HCT116 (cell line): ENCODE data around the gene SGMS1. TPM values are rescaled to one million over a fixed set of nuclear protein-coding genes. Genes with fewer than 3 reads are reported as not detected.

Experiments used
- ATAC-seq: fragments of 200-7000 bp; cut with Tn5 transposase; 2 replicates; pipeline ENCODE4 v1.9.1; 2020; ENCODE audit warnings: mild to moderate bottlenecking, moderate library complexity
- BruUV-seq: library from RNA; stranded (reverse); fragments of 400-500 nt; replicated peaks from 2 replicates; lab custom pipeline; 2021; lab: Mats Ljungman, UMichigan
- CTCF ChIA-PET: fragments of 300-600 bp; sonication (Branson Sonifier 250); formaldehyde crosslinking; loops from one replicate; lab custom pipeline; 2021; ENCODE audit warnings: antibody characterized with exemption; lab: Charles Lee
- POLR2A ChIA-PET: fragments of 300-600, 350-600 bp; sonication (Branson Sonifier 250); formaldehyde crosslinking; loops from one replicate; lab custom pipeline; 2021; ENCODE audit warnings: antibody characterized with exemption; lab: Charles Lee
- RAD21 ChIA-PET, 2 experiments: fragments of 300-600 bp; sonication (Branson Sonifier 250); formaldehyde crosslinking; loops; one replicate each; lab custom pipeline; 2023; ENCODE audit warnings: low total read pairs in 2 of 2; ENCODE audit not compliant: uncharacterized antibody in 2 of 2, unreplicated experiment in 2 of 2, low non-redundant PET in 1 of 2; lab: Charles Lee
- DNase-seq: peaks from one replicate; pipeline ENCODE4 v3.0.0-alpha.2; 2010; ENCODE audit warnings: low read depth, low spot score
- H2AFZ ChIP-seq: fragments of 200-600 bp; shearing (Covaris generic), sonication (generic); 2 replicates; pipeline ENCODE4 v1.6.1; 2017; ENCODE audit warnings: low read depth, mixed run types, mixed read lengths, antibody characterized with exemption, low read length; ENCODE audit not compliant: poor library complexity, severe bottlenecking
- H3K27ac ChIP-seq: 2 replicates; pipeline ENCODE4 v1.5.1; 2012; ENCODE audit warnings: low read depth, low read length
- H3K27me3 ChIP-seq: fragments of 200-600 bp; sonication (generic); 2 replicates; pipeline ENCODE4 v1.6.1; 2016; ENCODE audit warnings: mixed run types, low read length, mixed read lengths; ENCODE audit not compliant: insufficient read depth
- H3K36me3 ChIP-seq, 2 experiments: fragments of 200-500 bp in 1 of 2; fragments of 200-600 bp in 1 of 2; sonication (Bioruptor generic) in 1 of 2; sonication (generic) in 1 of 2; 2 replicates each; pipeline versions ENCODE4 v1.5.1 to v1.6.1; 2014 to 2016; ENCODE audit warnings: low read length in 2 of 2, inconsistent platforms in 1 of 2, mixed read lengths in 1 of 2, mixed run types in 1 of 2; ENCODE audit not compliant: insufficient read depth in 2 of 2, control insufficient read depth in 1 of 2
- H3K4me1 ChIP-seq, 2 experiments: fragments of 200-600 bp in 1 of 2; sonication (generic) in 1 of 2; 2 replicates each; pipeline versions ENCODE4 v1.5.1 to v1.6.1; 2012 to 2017; ENCODE audit warnings: low read length in 2 of 2, inconsistent platforms in 1 of 2, mild to moderate bottlenecking in 1 of 2, mixed read lengths in 1 of 2, mixed run types in 1 of 2, moderate library complexity in 1 of 2; ENCODE audit not compliant: insufficient read depth in 2 of 2, control insufficient read depth in 1 of 2
- H3K4me2 ChIP-seq: fragments of 200-600 bp; sonication (generic); 2 replicates; pipeline ENCODE4 v1.6.1; 2017; ENCODE audit warnings: mixed run types, low read length, mixed read lengths
- H3K4me3 ChIP-seq, 2 experiments: fragments of 200-600 bp in 1 of 2; sonication (generic) in 1 of 2; replicated peaks in 1 of 2; 2 replicates each; pipeline ENCODE4 v1.5.1; 2011 to 2016; ENCODE audit warnings: low read length in 2 of 2, control low read depth in 1 of 2, low read depth in 1 of 2, mild to moderate bottlenecking in 1 of 2, mixed read lengths in 1 of 2, mixed run types in 1 of 2
- H3K79me2 ChIP-seq: fragments of 200-600 bp; sonication (generic); 2 replicates; pipeline ENCODE4 v1.6.1; 2017; ENCODE audit warnings: mild to moderate bottlenecking, mixed run types, low read length, moderate library complexity, mixed read lengths; ENCODE audit not compliant: insufficient read depth
- H3K9ac ChIP-seq: fragments of 200-600 bp; sonication (generic); 2 replicates; pipeline ENCODE4 v1.6.1; 2016; ENCODE audit warnings: low read length, mixed read lengths
- H3K9me2 ChIP-seq: fragments of 200-600 bp; sonication (generic), shearing (Covaris generic); 2 replicates; pipeline ENCODE4 v1.6.1; 2017; ENCODE audit warnings: mixed run types, mild to moderate bottlenecking, moderate library complexity; ENCODE audit not compliant: insufficient read depth
- H3K9me3 ChIP-seq, 2 experiments: fragments of 200-500 bp in 1 of 2; fragments of 200-600 bp in 1 of 2; sonication (Bioruptor generic) in 1 of 2; sonication (generic) in 1 of 2; 2 replicates each; pipeline ENCODE4 v1.6.1; 2014 to 2017; ENCODE audit warnings: low read length in 2 of 2, mixed read lengths in 2 of 2, inconsistent platforms in 1 of 2, low read depth in 1 of 2, mild to moderate bottlenecking in 1 of 2, mixed run types in 1 of 2, moderate library complexity in 1 of 2; ENCODE audit not compliant: control insufficient read depth in 1 of 2, insufficient read depth in 1 of 2
- H4K20me1 ChIP-seq: fragments of 200-600 bp; sonication (generic), shearing (Covaris generic); 2 replicates; pipeline ENCODE4 v1.6.1; 2017; ENCODE audit warnings: mixed run types, mild to moderate bottlenecking, moderate library complexity; ENCODE audit not compliant: insufficient read depth
- CBX3 ChIP-seq: IDR thresholded peaks from 2 replicates; pipeline ENCODE4 v1.6.1; 2012; ENCODE audit warnings: low read depth
- ELF1 ChIP-seq: IDR thresholded peaks from 2 replicates; pipeline ENCODE4 v1.6.1; 2012; ENCODE audit warnings: low read depth, borderline replicate concordance
- JUND ChIP-seq: IDR thresholded peaks from 2 replicates; pipeline ENCODE4 v1.6.1; 2012
- POLR2A ChIP-seq: IDR thresholded peaks from 2 replicates; pipeline ENCODE4 v1.7.0; 2011; ENCODE audit warnings: borderline replicate concordance; ENCODE audit not compliant: insufficient read depth, insufficient read length; ENCODE audit errors: extremely low read depth
- POLR2AphosphoS5 ChIP-seq: IDR thresholded peaks from 2 replicates; pipeline ENCODE4 v1.6.1; 2011; ENCODE audit warnings: mild to moderate bottlenecking, low read depth, low read length, moderate library complexity
- RAD21 ChIP-seq: IDR thresholded peaks from 2 replicates; pipeline ENCODE4 v1.6.1; 2012; ENCODE audit warnings: low read depth, mild to moderate bottlenecking
- ZFX ChIP-seq: fragments of 450-650 bp; IDR thresholded peaks from 2 replicates; pipeline ENCODE4 v1.6.1; 2017
- ZNF274 ChIP-seq: fragments of 200-500 bp; sonication (Bioruptor generic); IDR thresholded peaks from 2 replicates; pipeline ENCODE4 v1.6.1; 2014; ENCODE audit warnings: mild to moderate bottlenecking, low read depth, low read length, inconsistent platforms
- intact Hi-C: fragments of 100-400 bp; cut with micrococcal nuclease; formaldehyde crosslinking; loops from 2 replicates; pipeline ENCODE4 v1.10.0; 2022
- total RNA-seq: library from RNA; stranded (reverse); gene quantifications from one replicate; pipeline ENCODE4 v1.2.1, GENCODE V29; 2021; ENCODE audit not compliant: unreplicated experiment
- TF ChIP-seq, protein P1 (sequence below): IDR thresholded peaks from 2 replicates; pipeline ENCODE4 v1.6.1; 2012
- TF ChIP-seq, protein P2 (sequence below): IDR thresholded peaks from 2 replicates; pipeline ENCODE4 v1.6.1; 2012
- TF ChIP-seq, protein P3 (sequence below), 3 experiments: fragments of 200-600 bp in 1 of 3; sonication (generic) in 1 of 3; IDR thresholded peaks in 2 of 3; conservative IDR thresholded peaks in 1 of 3; 2 replicates each; pipeline ENCODE4 v1.5.1; 2012 to 2017; ENCODE audit warnings: low read depth in 2 of 3, low read length in 2 of 3, antibody characterized with exemption in 1 of 3, borderline replicate concordance in 1 of 3, control low read depth in 1 of 3, mild to moderate bottlenecking in 1 of 3, mixed read lengths in 1 of 3, mixed run types in 1 of 3, moderate library complexity in 1 of 3; ENCODE audit not compliant: insufficient read depth in 1 of 3
- TF ChIP-seq, protein P4 (sequence below): IDR thresholded peaks from 2 replicates; pipeline ENCODE4 v1.6.1; 2012; ENCODE audit warnings: low read depth

Gene SGMS1
- total RNA-seq, 1 experiment from 2014 or later: 29.1 TPM

DNA sequence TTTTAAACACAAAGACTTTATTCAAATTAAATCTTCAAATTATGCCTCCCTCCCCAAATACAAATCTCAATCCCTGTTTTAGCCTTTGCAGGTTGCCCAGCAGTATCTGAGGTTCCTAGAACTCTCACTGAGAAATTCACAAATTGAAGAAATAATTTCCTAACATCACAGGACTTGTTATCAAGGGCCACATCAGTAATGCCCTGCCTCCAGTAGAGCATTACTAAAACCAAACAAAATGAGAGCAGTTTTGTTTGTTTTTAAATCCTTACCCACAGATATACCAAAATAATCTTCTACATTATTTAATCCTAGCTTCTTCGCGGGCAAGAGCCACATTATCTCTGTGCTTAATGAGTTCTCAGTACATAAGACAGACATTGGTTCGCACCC, 152.2 kb downstream of the SGMS1 start:
- POLR2A ChIA-PET: no interaction called here
- no peak overlapping the region for H3K27ac ChIP-seq
- peaks cover 0 to 11% of the 10 kb centered on the region in 2 experiments; a peak in 1 of 4 replicates for H3K4me1 ChIP-seq
- no peak overlapping the region for H3K9ac ChIP-seq
- no peaks in the 10 kb centered on the region for H3K27me3 ChIP-seq
- RAD21 ChIA-PET: no interaction called here
- H3K9me2 ChIP-seq: no peaks in the 10 kb centered on the region
- H3K9me3 ChIP-seq: no peaks in the 10 kb centered on the region
- no peaks in the 10 kb centered on the region for H3K36me3 ChIP-seq
- H4K20me1 ChIP-seq: no peaks in the 10 kb centered on the region
- DNase-seq: no peak
- CTCF ChIA-PET: no interaction called here
- TF ChIP-seq POLR2A: no peak
- TF ChIP-seq, protein P1, sequence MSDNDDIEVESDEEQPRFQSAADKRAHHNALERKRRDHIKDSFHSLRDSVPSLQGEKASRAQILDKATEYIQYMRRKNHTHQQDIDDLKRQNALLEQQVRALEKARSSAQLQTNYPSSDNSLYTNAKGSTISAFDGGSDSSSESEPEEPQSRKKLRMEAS: no peak
- no peak for TF ChIP-seq RAD21
- TF ChIP-seq ZFX: no peak
- no peak for TF ChIP-seq POLR2AphosphoS5
- no peak for TF ChIP-seq JUND
- TF ChIP-seq, protein P2, sequence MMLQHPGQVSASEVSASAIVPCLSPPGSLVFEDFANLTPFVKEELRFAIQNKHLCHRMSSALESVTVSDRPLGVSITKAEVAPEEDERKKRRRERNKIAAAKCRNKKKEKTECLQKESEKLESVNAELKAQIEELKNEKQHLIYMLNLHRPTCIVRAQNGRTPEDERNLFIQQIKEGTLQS: no peak
- TF ChIP-seq, protein P3, sequence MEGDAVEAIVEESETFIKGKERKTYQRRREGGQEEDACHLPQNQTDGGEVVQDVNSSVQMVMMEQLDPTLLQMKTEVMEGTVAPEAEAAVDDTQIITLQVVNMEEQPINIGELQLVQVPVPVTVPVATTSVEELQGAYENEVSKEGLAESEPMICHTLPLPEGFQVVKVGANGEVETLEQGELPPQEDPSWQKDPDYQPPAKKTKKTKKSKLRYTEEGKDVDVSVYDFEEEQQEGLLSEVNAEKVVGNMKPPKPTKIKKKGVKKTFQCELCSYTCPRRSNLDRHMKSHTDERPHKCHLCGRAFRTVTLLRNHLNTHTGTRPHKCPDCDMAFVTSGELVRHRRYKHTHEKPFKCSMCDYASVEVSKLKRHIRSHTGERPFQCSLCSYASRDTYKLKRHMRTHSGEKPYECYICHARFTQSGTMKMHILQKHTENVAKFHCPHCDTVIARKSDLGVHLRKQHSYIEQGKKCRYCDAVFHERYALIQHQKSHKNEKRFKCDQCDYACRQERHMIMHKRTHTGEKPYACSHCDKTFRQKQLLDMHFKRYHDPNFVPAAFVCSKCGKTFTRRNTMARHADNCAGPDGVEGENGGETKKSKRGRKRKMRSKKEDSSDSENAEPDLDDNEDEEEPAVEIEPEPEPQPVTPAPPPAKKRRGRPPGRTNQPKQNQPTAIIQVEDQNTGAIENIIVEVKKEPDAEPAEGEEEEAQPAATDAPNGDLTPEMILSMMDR (IDR thresholded peaks at IDR 0.05 in 2 of 3, conservative IDR thresholded peaks at IDR 0.05 in 1 of 3; ENCODE audit: borderline replicate concordance in 1 of 3, insufficient read depth in 1 of 3, low read depth in 2 of 3, low read length in 2 of 3): no peak
- TF ChIP-seq, protein P4, sequence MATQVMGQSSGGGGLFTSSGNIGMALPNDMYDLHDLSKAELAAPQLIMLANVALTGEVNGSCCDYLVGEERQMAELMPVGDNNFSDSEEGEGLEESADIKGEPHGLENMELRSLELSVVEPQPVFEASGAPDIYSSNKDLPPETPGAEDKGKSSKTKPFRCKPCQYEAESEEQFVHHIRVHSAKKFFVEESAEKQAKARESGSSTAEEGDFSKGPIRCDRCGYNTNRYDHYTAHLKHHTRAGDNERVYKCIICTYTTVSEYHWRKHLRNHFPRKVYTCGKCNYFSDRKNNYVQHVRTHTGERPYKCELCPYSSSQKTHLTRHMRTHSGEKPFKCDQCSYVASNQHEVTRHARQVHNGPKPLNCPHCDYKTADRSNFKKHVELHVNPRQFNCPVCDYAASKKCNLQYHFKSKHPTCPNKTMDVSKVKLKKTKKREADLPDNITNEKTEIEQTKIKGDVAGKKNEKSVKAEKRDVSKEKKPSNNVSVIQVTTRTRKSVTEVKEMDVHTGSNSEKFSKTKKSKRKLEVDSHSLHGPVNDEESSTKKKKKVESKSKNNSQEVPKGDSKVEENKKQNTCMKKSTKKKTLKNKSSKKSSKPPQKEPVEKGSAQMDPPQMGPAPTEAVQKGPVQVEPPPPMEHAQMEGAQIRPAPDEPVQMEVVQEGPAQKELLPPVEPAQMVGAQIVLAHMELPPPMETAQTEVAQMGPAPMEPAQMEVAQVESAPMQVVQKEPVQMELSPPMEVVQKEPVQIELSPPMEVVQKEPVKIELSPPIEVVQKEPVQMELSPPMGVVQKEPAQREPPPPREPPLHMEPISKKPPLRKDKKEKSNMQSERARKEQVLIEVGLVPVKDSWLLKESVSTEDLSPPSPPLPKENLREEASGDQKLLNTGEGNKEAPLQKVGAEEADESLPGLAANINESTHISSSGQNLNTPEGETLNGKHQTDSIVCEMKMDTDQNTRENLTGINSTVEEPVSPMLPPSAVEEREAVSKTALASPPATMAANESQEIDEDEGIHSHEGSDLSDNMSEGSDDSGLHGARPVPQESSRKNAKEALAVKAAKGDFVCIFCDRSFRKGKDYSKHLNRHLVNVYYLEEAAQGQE: no peak
- no peak for TF ChIP-seq CBX3
- TF ChIP-seq ELF1: no peak
- TF ChIP-seq ZNF274: no peak
- intact Hi-C loops: no loop called here
- H3K4me3 ChIP-seq: no peak overlapping the region
- no TSS peak for BruUV-seq
- H3K79me2 ChIP-seq: no peaks in the 10 kb centered on the region
- no peak overlapping the region for H2AFZ ChIP-seq
- ATAC-seq: no peak
- H3K4me2 ChIP-seq: no peak overlapping the region
